Measurements from ENCODE around the gene YWHAE. TPM values are rescaled to one million over a fixed set of nuclear protein-coding genes. Genes with fewer than 3 reads are reported as not detected.

YWHAE gene
- total and polyA plus RNA-seq, 9 donors, result 288 to 589 (median 452) TPM

DNA sequence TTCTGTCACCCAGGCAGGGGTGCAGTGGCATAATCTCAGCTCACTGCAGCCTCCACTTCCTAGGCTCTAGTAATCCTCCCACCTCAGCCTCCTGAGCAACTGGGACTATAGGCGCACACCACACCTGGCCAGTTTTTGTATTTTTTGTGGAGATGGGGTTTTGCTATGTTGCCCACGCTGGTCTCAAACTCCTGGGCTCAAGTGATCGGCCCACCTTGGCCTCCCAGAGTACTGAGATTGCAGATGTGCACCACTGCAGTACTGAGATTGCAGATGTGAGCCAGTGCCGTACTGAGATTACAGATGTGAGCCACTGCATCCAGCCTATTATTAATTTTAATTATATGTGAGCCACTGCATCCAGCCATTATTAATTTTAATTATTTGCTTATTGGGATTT is 42.2 kb upstream of the YWHAE start:
- intact Hi-C loops (cut with DNase I), result no loop called here
- TF ChIP-seq POLR2A (IDR thresholded peaks at IDR 0.05), result no peak
- TF ChIP-seq, protein P1, sequence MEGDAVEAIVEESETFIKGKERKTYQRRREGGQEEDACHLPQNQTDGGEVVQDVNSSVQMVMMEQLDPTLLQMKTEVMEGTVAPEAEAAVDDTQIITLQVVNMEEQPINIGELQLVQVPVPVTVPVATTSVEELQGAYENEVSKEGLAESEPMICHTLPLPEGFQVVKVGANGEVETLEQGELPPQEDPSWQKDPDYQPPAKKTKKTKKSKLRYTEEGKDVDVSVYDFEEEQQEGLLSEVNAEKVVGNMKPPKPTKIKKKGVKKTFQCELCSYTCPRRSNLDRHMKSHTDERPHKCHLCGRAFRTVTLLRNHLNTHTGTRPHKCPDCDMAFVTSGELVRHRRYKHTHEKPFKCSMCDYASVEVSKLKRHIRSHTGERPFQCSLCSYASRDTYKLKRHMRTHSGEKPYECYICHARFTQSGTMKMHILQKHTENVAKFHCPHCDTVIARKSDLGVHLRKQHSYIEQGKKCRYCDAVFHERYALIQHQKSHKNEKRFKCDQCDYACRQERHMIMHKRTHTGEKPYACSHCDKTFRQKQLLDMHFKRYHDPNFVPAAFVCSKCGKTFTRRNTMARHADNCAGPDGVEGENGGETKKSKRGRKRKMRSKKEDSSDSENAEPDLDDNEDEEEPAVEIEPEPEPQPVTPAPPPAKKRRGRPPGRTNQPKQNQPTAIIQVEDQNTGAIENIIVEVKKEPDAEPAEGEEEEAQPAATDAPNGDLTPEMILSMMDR (IDR thresholded peaks at IDR 0.05), result no peak
- TF ChIP-seq EP300 (IDR thresholded peaks at IDR 0.05), result no peak
- Histone ChIP-seq H3K27ac (no peak overlapping the region), H3K36me3 (no peaks in the 10 kb centered on the region), H3K9me3 (no peaks in the 10 kb centered on the region), H3K4me3 (no peak overlapping the region), H3K27me3 (no peaks in the 10 kb centered on the region), H3K4me1 (ENCODE audit: insufficient read depth) (peaks cover 7% of the 10 kb centered on the region)
- DNase-seq, result no peak
- 94 to 96% (median 94%) methylated on average over 4 of the region's 4 CpGs for WGBS, 3 donors

DNA sequence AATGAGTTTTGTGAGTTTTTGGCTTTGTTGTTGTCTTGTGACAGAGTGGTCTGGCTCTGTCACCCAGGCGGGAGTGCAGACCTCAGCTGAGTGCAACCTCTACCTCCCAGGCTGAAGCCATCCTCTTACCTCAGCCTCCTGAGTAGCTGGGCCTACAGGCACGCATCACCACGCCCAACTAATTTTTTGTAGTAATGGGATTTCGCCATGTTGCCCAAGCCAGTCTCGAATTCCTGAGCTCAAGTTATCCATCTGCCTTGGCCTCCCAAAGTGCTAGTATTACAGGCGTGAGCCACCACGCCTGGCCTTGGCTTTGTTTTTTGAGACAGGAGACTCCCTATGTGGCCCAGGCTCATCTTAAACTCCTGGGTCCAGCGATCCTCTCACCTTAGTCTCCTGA is 40.9 kb upstream of the YWHAE start:
- H3K36me3 ChIP-seq, result no peaks in the 10 kb centered on the region
- intact Hi-C loops (cut with DNase I), result no loop called here
- no peaks in the 10 kb centered on the region for H3K27me3 ChIP-seq
- TF ChIP-seq, protein P1 (IDR thresholded peaks at IDR 0.05), result no peak
- TF ChIP-seq POLR2A (IDR thresholded peaks at IDR 0.05) (no peak), EP300 (IDR thresholded peaks at IDR 0.05) (no peak)
- no peak overlapping the region for H3K4me3 ChIP-seq
- H3K9me3 ChIP-seq, result no peaks in the 10 kb centered on the region
- WGBS, 3 donors, result 95 to 99% (median 96%) methylated on average over 8 of the region's 8 CpGs
- no peak overlapping the region for H3K27ac ChIP-seq
- no peak for DNase-seq
- H3K4me1 ChIP-seq (ENCODE audit: insufficient read depth), result peaks cover 7% of the 10 kb centered on the region

DNA sequence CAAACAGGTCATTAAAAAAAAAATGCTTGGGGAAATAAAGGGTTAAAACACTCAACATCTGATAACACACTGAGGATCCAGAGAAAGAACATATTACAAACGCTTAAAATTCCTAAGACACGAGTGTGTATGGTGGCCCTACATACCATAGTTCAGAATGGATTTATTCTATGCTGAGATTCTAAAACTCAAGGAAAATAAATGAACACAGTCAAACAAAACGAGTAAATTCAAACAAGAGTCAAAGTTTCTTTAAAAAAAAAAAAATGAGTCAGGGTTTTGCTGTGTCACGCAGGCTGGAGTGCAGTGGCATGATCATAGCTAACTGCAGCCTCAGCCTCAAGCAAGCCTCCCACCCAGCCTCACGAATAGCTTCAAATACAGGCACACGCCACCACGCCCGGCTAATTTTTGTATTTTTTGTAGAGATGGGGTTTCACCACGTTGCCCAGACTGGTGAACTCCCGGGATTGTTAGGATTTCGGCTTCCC is 38.6 kb upstream of the YWHAE start:
- no peak for DNase-seq
- intact Hi-C loops (cut with DNase I), result no loop called here
- Histone ChIP-seq H3K9me3 (no peaks in the 10 kb centered on the region), H3K27me3 (no peaks in the 10 kb centered on the region), H3K27ac (no peak overlapping the region), H3K4me1 (ENCODE audit: insufficient read depth) (peaks cover 7% of the 10 kb centered on the region), H3K36me3 (no peaks in the 10 kb centered on the region), H3K4me3 (no peak overlapping the region)
- no peak for TF ChIP-seq EP300 (IDR thresholded peaks at IDR 0.05)
- no peak for TF ChIP-seq POLR2A (IDR thresholded peaks at IDR 0.05)
- WGBS, 3 donors, result 35 to 54% (median 44%) methylated on average over 11 of the region's 11 CpGs

DNA sequence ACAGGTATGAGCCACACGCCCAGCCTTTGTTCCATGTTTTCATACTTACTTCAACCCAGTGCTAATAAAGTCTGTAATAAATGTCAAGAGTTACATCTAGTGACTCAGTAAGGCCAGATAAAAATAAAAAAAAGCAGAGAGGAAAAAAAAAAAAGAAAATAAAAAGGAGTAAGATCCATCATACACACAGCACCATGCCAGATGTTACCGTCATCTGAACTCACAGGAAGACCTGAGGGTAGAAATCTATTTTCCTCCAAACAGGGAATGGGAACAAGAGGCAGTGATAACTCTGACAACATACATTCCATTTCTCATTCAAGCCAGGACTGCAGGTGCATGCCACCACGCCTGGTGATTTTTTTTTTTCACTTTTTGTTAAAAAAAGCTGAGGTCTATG is 35.3 kb upstream of the YWHAE start:
- Histone ChIP-seq H3K4me3 (no peak overlapping the region), H3K9me3 (no peaks in the 10 kb centered on the region), H3K36me3 (no peaks in the 10 kb centered on the region), H3K4me1 (ENCODE audit: insufficient read depth) (peaks cover 7% of the 10 kb centered on the region), H3K27me3 (no peaks in the 10 kb centered on the region), H3K27ac (no peak overlapping the region)
- TF ChIP-seq EP300 (IDR thresholded peaks at IDR 0.05), result no peak
- TF ChIP-seq POLR2A (IDR thresholded peaks at IDR 0.05), result no peak
- TF ChIP-seq, protein P1 (IDR thresholded peaks at IDR 0.05), result no peak
- 89 to 94% (median 91%) methylated on average over 3 of the region's 3 CpGs for WGBS, 3 donors
- no peak for DNase-seq
- intact Hi-C loops (cut with DNase I), result no loop called here

DNA sequence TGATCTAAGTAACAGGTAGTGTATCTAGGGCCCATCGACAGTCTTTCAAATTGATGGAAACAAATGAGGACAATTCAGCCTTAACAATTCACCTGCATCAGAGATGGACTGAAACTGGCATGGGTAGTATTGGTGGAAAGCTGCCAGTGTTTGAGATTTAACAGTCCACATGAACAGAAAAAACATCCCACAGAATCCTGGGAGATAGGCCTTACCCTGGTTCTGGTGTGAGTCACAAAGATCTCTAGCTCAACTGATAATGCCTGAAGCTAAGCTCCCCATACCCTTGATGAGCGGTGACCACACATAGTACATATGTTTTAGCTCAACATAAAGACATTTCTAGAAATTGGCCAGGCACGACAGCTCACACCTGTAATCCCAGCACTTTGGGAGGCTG is 34.1 kb upstream of the YWHAE start:
- TF ChIP-seq POLR2A (IDR thresholded peaks at IDR 0.05) (no peak), EP300 (IDR thresholded peaks at IDR 0.05) (no peak)
- TF ChIP-seq, protein P1 (IDR thresholded peaks at IDR 0.05), result no peak
- no peaks in the 10 kb centered on the region for H3K36me3 ChIP-seq
- no peak overlapping the region for H3K27ac ChIP-seq
- H3K4me3 ChIP-seq, result no peak overlapping the region
- no peak for DNase-seq
- 90 to 93% (median 91%) methylated on average over 3 of the region's 3 CpGs for WGBS, 3 donors
- H3K4me1 ChIP-seq (ENCODE audit: insufficient read depth), result peaks cover 7% of the 10 kb centered on the region
- no peaks in the 10 kb centered on the region for H3K9me3 ChIP-seq
- H3K27me3 ChIP-seq, result no peaks in the 10 kb centered on the region
- intact Hi-C loops (cut with DNase I), result no loop called here

Measured in ovary (tissue), 9 donors.